GM23338 (cell line): Measurements from ENCODE around the gene FKBP9.

ENCODE experiments used
- CTCF ChIP-seq, 2 experiments: fragments of 200-600 bp in 1 of 2; sonication (generic) in 1 of 2; conservative IDR thresholded peaks; 2 replicates each; pipeline versions ENCODE4 v1.5.1 to v1.6.1; 2016 to 2017; ENCODE audit warnings: antibody characterized with exemption in 2 of 2, low read depth in 2 of 2, mild to moderate bottlenecking in 2 of 2, moderate library complexity in 1 of 2
- EZH2 ChIP-seq: fragments of 200-600 bp; sonication (generic); IDR thresholded peaks from one replicate; pipeline ENCODE4 v1.8.0; 2017; ENCODE audit warnings: antibody characterized with exemption, mild to moderate bottlenecking, low read depth; ENCODE audit not compliant: unreplicated experiment

- TF ChIP-seq CTCF (conservative IDR thresholded peaks at IDR 0.05; ENCODE audit: low read depth in 2 of 2), result no peak; a peak in 1 of 4 replicates
- TF ChIP-seq EZH2, result no peak
Observed at GRCh38 chr7:32943252-32944030, 13.8 kb upstream of the FKBP9 start.
